Suprapubic skin (tissue), 4 donors: Measurements from ENCODE around the gene GPC5.

Source experiments
- CTCF ChIP-seq, 2 donors: fragments of 200-600 bp in 1 of 2; fragments of 450-650 bp in 1 of 2; sonication (generic) in 1 of 2; IDR thresholded peaks; one replicate each; pipeline ENCODE4 v1.5.1; 2016 to 2019; ENCODE audit warnings: antibody characterized with exemption in 2 of 2, mild to moderate bottlenecking in 1 of 2, moderate library complexity in 1 of 2
- POLR2A ChIP-seq, 2 donors: fragments of 450-650 bp; IDR thresholded peaks; one replicate each; pipeline ENCODE4 v1.6.1; 2017; ENCODE audit warnings: antibody characterized with exemption in 2 of 2, mild to moderate bottlenecking in 2 of 2, moderate library complexity in 2 of 2
- POLR2AphosphoS5 ChIP-seq, 3 donors: sonication (generic); formaldehyde crosslinking; IDR thresholded peaks; one replicate each; pipeline ENCODE4 v1.6.1; 2017; ENCODE audit warnings: antibody characterized with exemption in 3 of 3

DNA sequence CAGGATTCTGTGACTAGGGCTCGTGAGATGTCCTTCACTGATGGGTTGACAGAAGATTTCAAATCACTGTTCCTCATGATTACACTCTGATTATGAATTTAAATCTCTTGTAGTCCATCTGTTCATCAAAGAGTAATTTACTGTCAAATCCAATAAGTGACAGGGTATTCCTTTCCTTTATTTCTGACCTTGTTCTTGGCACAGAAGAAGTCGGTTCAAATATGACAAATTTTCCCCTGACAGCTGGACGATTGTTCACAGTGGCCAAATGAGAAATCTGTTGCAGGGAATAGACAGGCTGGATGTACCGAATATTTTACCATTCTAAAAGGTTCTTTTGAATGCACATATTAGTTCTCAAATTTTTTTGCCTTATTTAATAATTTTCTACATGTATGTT is 1060.9 kb downstream of the GPC5 start:
- TF ChIP-seq POLR2AphosphoS5 (IDR thresholded peaks at IDR 0.05) (no peak), CTCF (IDR thresholded peaks at IDR 0.05) (no peak), POLR2A (IDR thresholded peaks at IDR 0.05) (no peak)
